ENCODE measurements around the gene EIF3K.

The EIF3K gene

DNA sequence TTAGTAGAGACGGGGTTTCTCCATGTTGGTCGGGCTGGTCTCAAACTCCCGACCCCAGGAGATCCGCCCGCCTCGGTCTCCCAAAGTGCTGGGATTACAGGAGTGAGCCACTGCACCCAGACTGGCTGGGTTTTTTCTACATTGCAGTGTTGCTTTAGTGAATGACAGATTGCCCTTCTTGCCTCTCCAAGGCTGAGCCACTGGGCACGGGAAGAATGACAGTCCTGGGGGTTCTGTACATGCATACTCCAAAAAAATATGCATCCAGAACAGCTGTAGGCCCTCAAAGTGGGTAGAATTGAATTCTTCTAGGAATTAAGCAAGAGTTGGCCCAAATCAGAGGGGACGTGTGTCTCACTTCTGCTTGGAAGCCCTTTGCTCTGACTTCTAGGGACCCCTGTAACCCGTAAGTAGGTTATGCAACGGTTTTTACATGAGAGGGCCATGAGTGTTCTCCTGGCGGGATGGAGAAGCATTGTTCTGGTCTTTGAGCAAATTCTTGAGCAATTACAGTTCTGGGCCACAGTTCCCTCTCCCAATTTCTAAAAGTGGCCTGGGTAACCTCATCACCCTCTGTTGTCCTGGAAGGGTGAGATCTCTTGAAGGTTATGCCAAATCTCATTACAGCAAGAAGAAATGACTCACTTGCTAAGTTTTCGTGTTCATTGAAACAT, 32.1 kb downstream of the EIF3K start:
- no peak for DNase-seq

DNA sequence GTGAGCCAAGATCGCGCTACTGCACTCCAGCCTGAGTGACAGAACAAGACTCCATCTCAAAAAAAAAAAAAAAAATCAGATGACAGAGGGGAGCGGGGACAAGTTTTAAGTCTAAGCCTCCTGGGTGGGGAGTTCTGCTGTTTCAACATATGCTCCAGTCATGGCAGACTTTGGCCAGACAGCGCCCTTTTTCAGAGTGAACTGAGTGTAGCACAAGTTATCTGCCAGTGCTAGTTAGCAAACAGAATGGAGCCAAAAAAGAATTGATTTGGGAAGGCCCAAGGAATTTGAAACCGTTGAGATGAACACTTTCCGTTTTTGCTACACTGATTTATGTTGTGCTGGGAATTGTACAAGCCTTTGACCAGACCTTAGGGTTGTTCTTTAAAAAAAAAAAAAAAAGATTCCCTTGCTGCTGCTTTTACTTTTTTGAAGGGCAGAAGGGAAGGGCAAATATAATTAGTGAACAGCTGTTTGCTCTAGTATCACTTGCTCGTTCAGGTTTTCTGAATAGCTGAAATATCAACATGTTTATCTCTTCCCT, 34.1 kb downstream of the EIF3K start:
- no peak for DNase-seq

DNA sequence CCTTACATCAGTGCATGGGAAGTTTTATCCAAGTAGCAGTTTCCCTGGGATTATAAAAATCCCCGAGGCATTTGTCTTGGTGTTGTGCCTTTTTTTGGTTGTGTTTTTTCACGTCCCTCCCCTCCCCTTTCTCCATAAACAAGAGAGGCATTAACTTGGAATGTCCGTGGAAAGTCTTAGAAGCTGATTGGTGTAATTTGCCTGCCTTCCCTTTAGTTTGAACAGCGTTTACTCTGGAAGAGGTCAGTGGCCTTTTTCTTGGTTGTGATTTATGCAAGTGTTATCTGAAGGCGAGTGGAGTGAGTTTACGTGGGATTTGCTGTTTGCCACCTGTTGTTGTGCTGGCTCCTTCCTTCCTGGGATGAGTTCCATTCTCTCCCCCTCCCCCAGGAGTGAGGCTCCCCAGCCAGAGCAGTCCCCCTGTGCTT, 35.7 kb downstream of the EIF3K start:
- no peak for DNase-seq

DNA sequence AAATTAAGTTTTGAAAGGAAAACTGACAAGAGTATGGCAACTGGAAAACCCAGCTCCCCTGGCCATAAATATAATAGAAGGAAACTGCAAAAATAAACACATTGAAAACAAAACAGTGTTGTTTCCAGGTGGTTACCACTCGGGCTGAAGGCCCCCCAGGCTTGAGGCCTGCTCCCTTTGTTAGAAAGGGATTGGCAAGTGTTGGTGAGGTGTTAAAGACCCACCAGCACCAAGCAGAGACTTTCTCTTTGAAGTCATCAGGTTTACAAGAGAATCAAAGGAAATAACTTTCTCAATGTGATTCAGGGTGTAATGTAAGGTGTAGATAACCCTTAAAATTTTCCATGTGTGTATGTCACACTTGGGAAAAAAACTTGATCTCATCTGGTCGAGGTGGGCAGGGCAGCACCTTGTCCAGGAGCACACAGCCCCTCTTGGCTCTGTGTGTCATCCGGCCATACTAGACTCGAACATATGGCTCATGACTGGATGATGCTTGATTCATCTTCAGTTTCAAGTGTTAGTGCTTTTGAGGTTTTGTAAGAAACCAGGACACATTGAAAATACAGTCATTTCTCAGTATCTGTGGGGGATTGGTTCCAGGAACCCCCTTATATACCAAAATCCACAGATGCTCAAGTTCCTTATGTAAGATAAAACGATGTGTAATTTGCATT, 36.3 kb downstream of the EIF3K start:
- DNase-seq: no peak

DNA sequence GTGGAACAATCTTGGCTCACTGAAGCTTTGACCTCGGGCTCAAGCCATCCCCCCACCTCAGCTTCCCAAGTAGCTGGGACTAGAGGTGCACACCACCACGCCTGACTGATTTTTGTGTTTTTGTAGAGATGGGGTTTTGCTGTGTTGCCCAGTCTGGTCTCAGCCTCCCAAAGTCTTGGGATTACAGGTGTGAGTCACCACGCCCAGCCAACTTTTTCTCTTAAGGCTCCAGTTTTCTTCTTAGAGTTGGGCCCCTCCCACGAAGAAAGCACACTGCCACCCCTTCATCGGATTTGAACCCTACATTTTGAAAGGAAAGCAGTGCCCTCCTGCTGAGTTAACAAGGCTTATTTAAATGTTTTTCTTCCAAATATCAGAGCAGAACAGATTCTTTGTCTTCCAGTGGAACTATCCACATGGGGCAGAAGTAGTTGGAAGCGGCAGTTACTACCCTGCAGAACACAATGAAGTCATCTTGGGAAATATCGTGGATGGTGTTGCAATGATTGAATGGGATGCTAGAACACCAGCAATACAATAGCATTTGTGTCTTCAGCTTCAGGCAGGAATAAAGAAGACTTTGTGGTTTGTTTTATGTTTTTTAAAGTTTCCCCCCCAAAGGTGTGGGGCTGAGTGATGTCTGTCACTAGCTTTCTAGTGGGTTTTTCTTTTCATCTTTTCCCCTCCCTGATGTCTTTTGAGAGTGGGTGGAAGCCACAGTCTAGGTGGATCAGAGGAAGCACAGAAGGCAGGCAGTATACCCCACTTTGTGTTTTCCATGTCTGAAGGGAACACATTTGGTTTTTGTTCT, 37.4 kb downstream of the EIF3K start:
- DNase-seq: no peak

DNA sequence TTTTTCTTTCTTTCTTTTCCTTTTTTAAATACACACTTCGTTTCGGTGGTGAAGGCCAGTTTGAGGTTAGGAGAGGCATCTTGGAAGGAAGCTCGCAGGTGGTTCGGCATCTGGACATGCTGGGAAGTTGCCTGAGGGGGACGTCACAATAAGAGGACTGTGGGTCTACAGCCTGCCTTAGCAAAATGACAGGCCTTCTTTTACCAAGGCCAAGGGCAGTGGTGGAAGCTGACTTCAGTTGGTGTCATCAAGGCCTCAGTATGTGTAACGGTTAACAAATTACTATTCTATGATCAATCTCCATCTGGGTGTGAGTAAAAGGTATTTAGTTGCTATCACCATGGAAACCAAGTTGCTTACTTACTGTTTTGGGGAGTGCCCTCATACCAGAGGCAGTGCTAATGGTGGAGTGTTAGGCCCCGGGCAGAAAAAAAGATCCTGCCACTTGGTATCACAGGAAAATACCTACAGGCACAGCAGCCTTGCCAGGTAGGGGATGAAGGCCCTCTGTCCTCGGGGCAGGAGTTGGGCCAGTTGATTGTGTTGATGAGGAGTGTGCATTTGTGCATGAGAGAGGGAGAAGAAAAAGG, 38.7 kb downstream of the EIF3K start:
- no peak for DNase-seq

DNA sequence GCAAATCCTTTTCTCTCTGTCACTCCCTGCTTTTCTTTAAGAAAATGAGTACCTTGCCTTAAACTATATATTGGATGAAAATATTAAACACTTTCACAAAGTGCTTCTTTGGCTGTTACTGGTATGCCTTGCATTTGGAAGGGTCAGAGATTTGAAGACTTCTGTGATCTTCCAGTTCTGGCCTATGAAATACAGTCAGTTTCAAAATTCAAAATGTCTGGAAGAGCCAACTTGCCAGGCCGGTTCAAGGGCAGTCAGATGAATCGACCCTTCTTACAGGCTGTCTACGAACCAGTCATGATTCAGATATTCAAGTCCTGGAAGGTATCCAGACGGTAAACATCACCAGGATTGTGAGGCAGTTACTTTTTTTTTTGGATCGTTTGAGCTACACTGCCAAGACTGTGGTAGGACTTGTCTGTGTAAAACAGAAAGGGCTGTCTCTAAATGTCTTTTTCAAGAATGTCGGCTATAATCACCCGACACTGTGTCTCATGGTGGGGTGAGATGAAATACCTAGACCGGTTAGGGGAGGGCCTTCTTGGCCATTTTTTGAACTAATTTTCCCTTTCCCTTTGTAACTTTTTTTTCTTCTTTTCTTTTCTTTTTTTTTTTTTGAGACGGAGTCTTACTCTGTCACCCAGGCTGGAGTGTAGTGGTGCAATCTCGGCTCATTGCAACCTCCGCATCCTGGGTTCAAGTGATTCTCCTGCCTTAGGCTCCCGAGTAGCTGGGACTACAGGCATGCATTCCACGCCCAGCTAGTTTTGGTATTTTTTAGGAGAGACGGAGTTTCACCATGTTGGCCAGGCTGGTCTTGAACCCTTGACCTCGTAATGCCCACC, 39.7 kb downstream of the EIF3K start:
- peak; percentile 61 for DNase-seq

DNA sequence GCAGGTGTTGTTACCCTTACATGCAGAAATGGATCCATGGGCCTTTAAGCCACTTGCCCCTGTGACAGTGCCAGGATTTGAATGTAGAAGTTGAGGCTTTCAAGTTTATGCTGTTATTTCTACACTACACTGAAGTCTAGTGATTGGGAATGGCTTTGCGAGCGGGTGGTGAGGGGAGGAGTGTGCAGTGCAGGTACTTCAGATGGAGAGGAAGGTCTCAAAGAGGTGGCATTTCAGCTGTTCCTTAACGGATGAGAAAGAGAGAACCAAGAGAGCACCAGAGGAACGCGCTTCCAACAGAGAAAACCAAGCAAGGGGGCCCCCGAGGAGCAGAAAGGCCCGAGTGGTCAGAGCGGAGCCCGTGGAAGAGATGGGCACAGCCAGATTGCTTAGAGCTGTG, 41.7 kb downstream of the EIF3K start:
- DNase-seq: no peak

DNA sequence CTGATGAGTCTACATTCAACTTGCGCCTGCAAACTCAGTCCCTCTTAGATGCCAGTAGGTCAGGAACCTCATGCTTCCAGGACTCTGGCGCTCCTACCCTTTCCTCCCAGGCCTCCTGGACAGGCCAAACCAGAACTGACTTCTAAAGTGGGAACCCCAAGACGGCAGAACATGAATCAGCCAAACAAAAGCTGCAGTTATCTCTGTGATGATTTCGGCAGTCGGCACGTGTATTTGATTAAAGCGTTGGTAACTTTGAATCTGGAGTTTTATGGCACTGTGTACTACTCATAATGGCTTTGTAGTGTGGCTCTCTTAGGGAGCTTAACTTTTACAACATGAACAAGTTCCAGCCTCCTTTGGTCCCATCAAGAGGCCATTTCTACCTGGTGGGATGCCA, 42.1 kb downstream of the EIF3K start:
- DNase-seq: no peak

DNA sequence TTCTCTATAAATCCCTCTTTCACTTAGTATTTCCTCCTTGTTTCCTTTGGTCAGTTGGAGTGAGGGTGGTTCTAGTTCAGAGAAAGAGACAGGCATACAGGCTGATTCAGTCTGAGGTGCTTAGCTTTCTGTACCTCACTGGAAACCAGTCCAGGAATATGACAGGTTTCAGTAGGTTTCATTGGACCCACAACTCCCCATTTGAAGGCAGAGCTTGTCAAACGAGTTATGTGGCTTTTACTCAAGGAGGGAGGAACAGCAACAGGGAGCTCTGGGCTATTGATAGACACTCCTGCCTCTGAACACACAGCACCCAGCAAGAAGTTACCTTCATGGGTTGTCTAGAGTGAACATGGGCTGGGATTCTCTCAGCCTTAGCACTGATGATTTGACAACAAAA, 43.0 kb downstream of the EIF3K start:
- DNase-seq: peak; percentile 79

DNA sequence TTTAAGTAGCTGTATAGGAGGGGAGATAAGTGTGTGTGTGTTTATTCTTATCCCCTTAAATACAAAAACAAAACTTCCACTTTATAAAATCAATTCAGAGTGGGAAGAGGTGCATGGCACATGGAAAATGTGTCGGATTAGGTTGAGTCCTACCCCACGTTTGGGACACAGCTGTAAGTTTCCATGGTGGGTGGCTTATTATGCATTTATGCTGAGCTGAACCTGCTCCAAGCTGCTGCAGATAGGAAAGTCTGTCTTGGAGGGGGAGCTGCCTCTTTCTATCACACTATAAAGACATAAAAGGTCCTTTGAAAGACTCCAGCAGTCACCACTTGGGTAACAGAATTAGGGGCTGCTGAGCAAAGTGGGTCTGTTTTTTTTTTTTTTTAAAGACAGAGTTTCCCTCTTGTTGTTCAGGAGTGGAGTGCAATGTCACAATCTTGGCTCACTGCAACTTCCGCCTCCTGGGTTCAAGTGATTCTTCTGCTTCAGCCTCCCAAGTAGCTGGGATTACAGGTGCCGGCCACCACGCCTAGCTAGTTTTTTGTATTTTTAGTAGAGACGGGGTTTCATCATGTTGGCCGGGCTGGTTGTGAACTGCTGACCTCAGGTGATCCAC, 43.7 kb downstream of the EIF3K start:
- no peak for DNase-seq

DNA sequence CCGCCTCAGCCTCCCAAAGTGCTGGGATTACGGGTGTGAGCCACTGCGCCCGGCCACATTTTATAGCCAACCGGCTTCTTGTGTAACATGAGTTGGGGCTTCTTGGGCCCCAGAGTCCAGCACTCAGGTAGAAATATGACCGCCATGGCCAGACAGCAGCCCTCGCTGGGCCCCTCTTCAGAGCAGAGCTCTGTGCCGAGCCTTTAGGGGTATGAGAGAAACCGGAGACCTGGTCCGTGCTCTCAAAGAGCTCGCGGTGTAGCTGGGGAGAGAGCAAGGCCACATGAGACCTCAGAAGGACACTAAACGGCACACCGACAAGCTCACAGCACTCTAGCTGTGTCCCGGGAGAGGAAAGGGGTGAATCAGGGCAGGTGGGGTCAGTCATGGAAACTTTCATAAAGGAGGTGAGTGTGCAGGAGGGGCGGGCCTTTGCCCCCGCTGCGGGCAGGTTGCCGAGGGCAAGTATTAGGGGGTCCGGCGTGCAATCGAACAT, 44.2 kb downstream of the EIF3K start:
- DNase-seq: no peak

DNA sequence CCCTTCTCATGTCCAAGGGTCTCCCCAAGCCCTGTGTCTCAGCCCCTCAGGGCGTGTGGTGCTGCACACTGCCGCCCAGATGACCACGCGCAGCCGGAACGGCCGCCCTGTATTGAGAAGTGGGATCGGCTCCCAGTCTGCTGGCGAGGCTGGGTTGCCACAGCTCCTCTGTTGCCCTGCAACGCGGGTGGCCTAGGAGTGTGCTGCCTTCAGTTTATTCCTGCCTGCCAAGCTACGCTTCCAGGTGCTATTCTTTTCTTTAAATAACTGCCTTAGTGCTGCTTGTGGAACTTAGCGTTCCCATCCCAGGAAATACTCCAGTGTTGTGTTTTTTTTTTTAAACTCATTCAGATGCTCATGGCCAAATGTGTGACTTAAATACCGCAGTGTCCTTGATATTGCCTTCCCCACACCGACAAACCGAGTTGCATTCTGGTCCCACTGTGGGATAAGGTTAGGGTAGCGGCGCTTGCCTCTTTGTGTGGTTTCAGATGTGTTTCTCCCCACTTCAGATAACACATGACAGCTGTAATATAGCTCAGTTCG, 45.0 kb downstream of the EIF3K start:
- DNase-seq: no peak

DNA sequence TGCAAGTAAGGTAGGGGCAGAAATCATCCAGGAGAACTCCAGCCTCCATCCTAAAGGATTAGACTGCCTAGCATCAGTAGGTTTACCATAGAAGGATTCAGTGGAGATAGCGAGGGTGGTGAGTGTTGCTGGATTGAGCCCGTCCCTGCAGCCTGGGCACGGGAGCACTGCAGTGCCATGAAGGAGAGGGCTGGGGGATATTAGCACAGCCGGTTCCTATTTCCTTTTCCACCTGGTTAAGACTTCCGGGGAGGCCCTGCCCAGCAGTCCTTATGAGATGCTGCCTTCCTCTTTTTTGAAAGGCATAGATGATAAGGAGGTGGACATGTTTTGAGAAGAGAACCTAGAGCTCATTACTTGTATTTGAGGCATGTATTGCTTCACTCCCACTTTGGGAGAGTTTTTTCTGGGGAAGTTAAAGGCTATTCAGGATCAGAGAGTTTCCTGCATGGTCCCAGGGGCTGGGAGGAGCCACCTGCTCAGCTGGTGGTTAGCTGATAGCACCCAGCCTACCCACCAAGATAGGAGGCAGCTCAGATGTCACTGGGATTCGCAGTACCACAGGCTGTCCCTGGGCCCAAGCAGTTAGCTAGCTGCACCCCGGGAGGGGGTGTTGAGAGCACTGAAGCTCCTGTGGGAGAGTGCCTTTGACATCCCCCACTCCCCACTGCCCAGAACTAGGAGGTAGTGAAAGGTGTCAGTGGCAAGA, 45.7 kb downstream of the EIF3K start:
- no peak for DNase-seq

DNA sequence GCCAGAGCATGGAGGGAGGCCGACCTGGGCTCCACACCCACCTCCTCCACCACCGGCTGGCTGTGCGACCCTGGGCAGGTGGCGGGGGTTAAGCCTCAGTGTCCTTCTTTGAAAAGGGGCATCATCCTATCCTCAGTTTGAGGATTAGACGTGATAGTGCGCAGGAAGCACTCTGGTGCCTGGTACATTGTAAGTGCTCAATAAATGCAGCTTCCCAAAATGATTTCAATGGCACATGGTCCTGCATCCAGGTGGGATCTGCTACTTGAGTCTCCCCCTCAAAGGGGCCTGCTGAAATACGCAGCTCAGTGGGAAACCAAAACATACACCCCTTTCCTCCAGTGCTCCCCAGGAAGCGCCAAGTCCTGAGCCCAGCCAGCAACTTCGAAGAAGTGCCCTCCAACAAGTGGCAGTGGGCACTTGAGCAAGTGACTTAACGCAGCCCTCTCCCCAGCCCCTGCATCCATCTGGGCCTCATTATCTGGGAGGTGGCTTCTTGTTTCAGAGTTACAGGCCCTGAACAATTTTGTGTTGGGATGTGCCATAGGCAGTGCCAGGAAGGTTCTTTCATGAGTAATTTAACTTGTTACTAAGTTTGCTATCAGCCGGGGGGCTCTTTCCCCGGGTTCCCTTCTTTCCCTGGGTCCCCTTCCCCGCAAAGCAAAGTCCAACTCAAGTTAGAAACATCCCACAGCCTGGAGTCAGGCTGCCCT, 46.4 kb downstream of the EIF3K start:
- DNase-seq: no peak

DNA sequence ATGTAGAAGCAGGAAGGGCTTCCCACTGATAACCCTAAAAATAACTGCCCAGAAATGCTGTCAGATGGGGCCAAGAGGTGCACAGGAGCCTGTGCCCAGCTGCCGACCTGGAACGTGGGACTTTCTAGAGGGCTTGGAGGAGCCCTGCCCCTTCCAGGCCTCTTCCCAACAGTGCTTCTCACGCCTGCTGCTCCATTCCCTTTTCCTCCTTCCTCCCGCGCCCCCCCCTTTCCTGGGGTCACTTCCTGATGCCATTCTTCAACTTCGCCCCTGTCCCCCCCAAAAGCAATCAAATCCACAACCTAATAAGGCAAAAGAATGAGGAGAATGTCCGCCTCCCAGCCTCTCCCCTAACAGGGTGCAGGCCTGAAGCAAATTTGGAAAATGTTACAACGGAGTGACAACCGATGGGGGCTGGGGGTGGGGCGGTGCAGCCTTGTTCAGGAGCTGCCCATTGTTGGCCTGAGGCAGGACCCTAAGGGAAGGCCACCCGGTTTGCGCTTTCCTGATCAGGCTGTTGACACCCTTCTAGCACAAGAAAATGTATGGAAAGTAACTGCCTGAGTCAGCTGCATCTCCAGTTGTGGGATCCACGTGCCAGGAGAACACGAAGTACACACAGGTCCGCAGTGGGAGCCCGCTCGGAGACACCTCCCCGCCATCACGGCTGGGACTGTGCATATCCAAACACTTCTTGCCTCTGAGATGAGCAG, 47.1 kb downstream of the EIF3K start:
- DNase-seq: no peak

DNA sequence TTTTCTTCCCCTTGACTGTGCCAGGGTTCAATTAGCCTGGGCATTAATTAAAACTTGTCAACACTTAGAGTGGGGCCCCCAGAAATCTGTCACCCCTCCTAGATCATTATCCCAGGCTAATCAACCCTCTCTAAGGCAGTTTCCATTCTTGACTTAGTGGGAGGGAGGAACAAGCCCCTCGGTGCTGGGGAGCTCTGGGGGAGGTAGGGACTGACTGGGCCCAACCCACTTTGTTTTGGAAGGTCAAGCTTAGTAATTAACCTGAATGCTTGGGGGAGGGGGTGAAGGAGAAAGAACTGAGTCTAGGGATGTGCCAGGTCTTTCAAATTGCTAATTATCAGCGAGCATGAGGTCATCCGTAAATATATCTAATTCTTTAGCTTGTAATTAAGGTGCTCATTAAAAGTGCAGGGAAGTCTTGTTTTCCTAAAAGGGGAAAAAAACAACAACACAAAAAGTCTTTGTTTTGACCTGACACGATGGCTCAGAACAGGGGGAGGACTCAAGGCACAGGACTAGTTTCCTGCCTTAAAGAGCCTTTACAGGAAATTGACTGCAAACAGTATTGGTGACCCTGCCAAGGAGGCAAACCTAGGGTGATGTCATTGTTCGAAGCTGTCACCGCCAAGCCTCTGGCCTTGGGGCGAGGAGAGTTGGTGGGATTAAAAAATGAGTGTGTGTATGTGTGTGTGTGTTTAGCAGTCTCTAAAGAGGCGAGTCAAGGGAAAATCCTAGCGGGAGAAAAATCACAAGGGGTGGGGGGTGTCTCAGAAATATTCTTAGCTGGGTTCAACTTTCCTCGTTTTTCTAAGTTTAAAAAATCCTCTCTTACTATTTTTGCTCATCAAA, 47.9 kb downstream of the EIF3K start:
- no peak for DNase-seq

DNA sequence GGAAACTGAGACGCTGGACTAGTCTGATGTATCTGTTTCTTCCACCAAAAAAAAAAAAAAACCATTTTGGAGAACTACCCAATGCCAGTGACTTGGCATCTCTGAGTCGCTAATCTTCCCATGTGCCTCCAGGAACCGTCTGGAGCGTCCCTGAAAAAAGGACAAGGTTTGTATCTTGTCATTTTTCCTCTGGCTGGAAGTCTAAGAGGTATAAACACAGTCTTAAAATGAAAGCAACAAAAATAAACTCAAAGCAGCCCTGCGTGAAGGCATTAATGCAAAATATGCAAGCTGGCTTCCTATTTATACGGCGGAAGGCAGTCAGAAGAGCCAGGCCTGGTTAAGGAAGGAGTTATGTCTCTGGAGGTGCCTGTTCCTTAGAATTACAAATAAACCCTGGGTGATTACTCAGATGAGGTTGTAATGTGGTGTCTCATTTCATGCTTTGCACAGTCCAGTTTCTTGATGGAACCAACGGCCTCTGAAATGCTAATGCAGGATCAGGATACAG, 48.7 kb downstream of the EIF3K start:
- DNase-seq: no peak
